NCI-H128 (cell line): ENCODE measurements around the gene ACE.

ENCODE experiments used
- DNase-seq: peaks from one replicate; lab custom pipeline; 2025; ENCODE audit not compliant: unreplicated experiment; lab: John Stamatoyannopoulos, UW

ACE gene

DNA sequence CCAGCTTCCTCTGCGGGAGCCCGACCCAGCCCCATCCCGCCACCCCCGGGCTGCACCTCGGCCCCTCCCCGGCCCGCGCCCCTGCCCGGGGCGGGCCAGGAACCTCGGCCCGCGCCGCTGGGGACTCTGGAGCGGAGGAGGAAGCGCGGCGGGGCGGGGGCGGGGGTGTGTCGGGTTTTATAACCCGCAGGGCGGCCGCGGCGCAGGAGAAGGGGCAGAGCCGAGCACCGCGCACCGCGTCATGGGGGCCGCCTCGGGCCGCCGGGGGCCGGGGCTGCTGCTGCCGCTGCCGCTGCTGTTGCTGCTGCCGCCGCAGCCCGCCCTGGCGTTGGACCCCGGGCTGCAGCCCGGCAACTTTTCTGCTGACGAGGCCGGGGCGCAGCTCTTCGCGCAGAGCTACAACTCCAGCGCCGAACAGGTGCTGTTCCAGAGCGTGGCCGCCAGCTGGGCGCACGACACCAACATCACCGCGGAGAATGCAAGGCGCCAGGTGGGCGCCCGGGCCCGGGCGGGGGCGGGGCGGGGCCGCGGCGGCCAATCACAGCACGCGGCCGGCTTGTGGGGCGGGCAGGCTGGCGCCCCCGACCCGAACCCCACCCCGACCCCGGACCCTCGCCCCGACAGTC, at the start of gene ACE:
TSS of gene ACE (plus strand) at position 208 of the 626 bp plus-strand sequence. CDS start at position 242, 34 bp downstream.
- no peak for DNase-seq

DNA sequence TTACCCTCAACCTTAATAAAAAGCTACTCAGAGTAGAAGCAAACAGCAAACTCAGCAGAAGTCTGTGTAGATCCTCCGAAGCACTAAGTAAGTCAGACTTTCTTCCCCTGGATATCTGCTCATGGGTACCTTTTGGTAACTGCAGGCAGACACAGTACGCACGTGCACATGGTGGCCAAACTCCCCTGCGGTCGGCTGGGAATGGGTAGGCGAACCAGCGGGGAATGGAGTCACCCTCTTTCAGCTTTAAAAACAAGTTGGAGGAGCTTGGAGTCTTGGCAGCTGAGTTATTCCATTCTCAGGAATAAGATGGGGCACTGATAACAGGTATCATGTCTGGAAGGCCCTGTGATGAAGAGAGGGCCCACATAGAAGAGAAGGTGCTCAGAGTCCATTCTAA, 47.1 kb upstream of the ACE start:
- DNase-seq, result no peak

DNA sequence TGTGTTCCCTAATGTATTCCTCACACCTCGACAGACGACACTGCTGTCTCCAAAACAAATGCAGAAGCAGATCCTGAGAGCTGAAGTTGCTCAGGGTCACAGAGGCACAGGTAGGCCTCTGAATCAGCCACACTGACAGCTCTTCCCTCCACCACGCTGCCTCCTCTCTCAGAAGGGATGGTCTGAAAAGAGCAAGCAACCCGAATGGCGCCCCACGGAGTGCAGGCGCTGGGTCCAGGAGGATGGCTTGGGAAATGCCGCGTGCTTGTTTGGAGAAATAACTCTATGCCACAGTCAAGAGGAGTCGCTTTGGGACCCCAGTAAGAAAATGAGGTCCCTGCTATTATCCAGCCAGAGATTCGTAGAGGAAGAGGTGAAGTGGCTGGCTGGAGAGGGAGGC, 46.6 kb upstream of the ACE start:
- no peak for DNase-seq

DNA sequence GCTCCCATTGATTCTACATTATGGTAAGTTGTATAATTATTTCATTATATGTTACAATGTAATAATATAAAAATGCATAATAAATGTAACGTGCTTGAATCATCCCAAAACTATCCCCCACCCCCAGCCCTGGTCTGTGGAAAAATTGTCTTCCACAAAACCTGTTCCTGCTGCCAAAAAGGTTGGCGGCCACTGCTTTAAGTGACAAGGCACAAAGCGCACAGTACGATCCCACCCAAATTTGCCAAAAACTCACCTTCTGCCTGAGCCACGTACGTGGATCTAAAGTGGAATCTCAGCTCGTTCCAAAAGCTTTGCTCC, 45.3 kb upstream of the ACE start:
- DNase-seq, result no peak

DNA sequence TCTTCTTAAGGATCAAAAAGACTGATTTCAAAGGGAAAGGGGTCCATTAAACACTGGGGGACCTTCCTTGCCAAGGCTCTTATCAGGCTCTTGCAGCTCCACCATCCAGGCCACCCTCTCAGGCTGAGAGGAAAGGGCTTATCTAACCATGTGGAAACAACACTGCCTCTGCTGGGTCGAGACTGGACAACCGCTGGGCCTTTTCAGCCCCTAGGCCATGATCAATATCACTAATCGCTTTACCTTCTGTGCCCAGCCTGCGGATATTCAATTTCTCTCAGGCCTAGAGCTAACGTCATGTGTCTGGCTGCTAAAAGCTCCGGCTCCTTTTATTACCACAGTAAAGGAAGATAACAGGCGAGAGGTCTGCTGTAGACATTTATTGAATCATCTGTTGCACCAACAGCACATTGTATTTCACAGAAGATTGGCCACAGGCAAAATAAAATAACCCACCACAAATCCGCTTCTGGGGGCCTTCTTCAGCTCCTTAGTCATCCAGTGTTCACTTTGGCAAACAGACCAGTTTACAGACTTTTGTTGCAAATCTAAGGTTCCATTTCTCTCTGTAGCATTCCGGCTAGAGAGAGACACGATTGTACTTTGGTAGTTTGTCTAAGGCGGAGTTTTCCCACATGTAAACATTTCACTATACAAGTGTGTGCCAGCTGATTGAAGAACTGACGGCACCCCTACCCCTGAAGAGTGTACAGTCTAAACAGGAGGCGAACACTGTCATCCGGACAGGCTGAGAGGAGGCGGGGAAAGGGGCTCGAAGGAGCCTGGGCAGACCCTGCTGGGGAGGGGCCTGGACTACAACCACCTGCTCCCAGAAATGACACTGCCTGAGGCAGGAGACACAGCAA, 44.7 kb upstream of the ACE start:
- DNase-seq, result no peak

DNA sequence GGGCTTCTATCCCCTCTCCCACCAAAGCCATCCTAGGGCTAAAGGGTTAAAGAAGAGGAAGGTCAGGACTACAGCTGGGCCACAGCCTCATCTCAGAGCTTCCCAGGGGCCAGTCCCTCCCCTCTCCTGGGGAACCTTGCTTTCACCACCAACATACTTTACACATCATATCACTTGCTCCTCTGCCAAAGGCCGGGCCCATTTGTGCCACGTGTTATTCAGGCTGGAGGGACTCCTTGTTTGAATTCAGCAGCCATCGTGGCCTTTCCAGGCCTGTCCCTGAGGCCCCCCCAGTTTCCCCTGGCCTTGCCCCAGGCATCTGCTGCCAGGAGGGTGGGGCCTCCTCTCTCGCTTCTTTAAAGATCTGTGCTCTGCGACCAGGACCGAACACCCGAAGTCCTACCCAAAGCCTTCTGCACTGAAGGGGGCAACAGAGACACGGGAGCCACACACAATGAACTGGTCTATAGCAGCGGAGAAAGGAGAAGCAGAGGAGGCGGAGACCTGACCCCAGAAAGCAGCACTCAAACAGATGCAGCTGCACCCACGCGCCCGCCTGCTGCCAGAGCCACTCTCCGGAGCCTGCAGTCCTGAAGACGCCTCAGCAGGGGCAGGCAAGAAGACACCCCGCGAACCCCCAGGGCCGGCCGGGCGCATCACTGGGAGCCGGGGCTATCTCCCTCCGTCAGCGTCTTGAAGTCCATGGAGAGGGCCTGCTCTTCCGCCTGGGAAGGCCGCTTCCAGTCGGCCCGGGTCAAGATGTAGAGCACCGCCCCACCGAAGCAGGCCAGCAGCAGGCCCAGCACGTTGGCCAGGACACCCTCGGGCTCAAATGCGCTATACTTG, 42.9 kb upstream of the ACE start:
- DNase-seq, result no peak

DNA sequence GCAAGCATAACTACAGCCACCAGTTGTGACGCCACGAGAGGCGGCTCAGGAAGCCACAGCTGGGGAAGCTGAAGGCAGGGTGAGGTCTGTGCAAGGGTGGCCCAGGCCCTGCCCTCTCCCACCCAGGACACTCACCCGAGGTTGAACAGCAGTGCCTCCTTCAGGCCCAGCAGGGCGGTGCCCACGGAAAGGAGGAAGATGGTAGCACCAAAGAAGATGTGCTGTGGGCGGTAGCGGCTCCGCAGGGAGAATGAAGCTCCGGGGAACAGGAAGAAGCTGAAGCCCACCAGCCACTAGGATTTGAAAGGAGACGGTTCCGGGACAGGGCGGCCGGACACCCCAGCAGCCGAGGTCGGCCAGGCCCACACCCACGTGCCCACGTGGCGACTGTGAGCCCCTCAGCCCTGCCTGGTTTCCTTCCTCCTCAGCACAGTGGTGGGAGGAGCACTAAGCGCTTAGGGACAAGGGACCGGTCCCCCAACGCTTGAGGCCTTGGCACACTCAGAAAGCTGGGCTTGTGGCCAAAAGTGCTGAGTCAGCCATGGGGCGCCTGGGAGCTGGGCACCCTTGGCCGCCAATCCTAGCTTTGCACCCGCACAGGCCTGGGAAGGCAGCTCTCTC, 41.8 kb upstream of the ACE start:
- DNase-seq, result no peak

DNA sequence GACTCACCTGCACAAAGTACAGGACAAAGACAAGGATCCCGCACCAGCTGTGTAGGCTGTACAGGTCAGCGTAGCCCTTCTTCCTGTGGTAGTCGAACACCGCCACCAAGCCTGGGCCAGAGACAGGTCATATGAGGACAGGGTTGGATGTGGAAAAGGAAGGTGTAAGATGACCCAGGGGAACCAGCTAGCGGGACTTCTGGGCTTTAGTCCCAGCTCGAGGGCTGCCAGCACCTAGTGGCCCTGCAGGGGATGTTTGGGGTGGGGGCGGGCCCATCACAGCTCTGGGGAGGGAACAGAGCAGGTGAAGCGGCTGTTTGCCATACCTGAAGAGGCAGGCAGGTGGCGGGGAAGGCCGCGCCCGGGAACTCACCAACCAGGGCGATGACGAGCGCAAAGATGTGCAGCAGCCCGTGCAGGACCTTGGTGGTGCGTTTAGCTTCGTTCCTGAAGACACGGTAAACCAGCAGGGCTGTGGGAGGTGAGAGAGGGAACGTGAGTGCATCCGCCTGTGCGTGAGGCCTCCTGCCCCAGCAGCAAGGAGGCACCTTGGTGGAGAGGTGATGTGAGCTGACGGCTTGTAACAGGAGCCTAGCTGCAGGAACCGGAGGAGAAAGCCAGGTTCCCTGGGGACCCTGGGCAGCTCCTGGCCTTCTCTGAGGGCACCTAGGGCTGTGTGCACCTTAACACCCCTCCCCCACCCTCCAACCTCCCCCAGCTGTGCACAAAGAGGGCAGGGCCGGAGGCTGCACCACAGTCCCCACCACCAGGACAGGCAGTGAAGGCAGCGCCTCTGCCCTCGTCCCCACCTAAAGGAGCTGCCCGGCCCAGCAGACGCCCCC, 41.0 kb upstream of the ACE start:
- DNase-seq, result no peak

DNA sequence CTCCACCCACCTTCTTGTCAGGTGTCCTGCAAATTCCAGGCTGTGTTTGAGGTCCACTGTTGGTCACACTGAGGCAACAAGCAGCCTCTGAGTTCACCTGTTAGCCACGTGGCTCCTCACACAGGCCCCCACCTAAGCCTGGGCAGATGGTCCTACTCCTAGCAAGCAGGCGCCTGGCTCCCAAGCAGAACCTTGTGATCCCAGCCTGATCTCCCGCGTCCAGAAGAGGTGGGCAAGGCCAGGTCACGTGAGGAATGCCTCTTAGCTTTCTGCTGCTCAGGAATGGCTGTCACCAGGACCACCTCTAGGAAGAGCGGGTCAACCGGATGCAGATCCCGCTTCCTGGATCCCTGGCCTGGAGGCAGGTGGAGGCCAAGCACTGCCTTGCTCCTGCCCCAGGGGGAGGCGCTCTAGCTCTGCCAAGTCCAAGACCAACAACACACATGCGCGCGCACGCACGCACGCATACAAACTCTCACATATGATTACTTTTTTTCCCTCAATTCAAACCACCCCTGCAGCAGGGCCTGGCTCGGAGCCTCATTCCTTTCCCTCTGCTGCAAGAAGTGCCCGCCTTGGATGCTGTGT, 40.2 kb upstream of the ACE start:
- DNase-seq, result no peak

DNA sequence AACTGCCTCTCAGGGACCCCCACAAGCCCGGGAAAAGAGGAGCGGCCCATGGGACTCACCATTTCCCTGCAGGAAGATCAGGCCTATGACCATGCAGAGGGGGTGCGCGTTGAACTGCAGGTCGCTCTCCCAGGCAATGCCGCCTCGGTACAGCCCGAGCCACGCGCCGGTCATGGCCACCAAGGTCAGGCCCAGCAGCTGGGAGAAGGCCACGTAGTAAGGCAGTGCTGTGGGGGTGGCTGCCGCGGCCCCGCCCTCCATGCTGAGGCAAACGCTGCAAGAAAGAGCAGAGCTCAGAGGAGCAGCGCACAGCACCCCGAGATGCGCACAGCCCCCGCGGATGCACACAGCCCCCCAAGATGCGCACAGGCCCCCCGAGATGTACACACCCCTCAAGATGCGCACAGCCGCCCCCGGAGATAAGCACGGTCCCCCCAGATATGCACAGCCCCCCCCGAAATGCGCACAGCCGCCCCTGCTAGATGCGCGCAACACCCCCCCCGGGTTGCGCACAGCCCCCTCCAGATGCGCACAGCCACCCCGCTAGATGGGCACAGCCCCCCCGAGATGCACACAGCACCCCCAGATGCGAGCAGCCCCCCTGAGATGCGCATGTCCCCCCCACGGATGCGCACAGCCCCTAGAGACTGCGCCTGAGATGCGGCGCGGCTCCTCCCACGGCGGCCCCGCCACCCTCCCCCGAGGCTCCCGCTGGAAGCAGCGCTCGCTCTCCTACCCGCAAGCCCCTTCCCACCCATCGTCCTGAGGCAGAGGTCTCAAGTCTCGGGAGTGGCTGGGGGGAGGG, 39.4 kb upstream of the ACE start:
- no peak for DNase-seq

DNA sequence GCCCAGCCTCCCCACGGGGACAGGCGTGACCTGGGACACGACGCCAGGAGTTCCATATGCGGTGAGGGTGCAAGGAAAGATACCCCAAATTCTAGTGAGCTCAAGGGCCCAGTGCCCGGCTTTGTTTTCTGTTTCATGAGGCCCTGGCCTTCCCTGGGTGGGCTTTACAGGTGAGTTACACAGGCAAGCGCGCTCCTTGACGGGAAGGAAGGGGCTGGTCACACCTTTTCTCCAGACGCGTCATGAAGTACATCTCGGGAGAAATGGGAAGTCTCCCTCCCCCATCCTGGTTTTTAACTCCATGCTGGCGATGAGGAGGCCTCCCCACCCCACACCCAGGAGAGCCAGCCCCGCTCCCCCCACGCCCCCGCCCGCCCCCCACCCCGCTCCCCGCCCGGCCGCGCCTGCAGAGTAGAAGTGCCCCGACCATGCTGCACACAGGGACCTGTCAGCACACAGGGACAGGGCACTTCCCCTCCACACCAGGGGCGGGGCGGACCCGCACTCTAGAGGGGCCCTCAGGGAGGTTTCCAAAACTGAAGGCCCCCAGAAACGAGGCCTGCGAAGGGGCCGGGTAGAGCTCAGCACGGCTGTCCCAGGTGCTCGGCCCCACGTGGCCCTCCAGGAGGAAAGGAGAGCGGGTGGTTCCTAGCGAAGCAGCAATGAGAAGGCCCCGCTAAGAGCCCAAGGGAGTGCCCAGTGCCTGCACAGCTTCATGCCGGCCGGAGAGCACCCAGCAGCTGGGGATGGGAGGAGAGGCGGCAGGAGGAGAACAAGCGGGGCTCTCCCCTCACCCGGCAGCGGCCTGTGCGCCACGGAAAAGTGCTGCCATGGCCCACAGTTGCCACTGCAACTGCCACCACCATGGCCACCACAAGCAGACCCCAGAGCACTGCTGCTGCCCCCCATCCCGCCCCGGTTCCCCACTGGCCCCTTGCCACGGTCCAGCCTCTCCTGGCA, 38.5 kb upstream of the ACE start:
- DNase-seq, result no peak

DNA sequence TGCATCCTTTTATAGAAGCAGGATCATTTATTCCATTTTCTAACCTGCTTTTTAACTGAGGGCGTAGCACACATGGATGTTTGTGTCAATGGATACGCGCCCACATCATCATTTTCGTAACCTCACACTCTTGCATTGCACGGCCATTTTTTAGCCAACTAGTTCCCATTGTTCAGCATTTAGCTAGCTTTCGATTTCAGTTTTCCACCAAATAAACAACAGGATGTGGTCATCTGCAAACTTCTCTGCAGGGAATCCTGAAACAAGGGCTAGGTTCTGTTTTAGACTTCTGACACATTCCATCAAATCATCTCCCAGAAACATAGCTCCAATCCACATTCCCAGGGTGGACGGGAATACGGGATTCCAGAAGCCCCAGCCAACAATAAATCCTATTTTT, 37.2 kb upstream of the ACE start:
- DNase-seq, result no peak

DNA sequence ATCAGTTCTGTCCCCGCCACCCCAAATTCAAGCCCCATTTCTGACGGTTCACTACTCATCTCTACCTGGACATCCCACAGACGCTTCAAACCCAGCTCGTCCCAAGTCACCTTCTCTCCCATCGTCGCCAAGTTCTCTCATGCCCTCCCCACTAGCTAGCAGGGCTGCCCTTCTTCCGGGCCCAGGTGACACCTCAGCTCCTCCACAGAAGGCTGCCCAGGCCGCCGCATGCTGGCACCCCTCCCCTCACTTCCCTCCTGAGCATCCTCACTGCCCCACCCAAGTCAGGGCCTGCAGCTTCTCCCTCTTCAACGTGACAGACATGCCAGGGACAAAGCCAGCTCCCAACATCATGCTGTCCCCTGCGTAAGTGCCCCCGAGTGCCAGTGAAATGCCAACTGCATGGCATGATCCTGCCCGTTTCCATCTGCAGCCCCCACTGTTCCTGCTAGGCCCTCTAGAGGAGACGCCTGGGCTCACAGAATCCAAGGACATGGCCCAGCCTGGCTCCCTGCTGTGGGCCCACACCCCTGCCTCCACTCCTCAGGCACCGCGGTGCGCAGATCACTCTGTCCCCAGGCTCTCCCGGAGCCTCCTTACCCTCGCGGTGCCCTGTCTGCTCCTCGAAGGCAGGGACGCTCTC, 36.6 kb upstream of the ACE start:
- DNase-seq, result no peak

DNA sequence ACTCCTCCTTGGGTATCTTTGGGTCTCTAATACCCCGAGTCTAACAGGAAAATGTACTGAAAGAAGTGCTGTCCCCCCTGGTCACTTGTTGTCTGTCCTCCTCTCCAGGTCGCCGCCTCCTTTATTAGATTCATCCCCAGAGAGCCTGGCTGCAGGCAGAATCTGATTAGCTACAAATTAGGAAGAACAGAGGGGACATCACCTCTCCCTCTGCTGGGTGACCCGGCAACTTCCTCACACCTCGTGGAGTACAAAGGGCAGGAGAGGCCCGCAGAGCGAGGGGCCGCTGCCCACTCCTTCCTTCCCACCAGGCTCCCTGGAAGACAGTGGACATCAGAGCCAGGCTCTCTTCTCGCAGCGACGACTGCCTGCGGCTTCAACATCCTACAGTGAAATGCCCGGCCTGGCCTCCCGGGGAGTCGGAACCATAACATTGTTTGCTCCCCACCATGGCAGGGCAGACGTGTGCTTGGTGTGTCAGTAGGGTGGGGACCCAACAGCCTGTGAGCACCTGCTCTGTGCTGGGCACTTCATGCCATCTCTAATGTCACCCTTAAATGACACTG, 36.0 kb upstream of the ACE start:
- no peak for DNase-seq

DNA sequence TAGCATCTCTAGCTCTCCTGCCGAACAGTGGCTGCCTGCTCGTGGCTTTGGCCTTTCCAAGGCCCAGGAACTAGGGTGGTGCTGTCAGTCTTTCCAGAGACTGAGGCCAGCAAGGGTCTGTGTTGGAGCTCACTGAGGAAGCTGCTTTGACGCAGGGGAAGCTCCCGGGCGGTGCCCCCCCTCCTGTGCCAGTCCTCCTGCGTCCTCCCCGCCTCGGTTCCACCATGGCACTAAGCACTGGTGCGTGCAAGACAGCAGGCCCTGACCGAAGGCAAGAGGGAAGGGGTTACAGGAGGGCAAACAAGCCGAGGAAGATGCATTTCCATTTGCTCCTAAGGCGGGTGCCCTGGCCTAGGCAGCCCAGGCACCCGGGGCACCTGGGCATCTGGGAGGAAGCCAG, 35.2 kb upstream of the ACE start:
- DNase-seq, result no peak

DNA sequence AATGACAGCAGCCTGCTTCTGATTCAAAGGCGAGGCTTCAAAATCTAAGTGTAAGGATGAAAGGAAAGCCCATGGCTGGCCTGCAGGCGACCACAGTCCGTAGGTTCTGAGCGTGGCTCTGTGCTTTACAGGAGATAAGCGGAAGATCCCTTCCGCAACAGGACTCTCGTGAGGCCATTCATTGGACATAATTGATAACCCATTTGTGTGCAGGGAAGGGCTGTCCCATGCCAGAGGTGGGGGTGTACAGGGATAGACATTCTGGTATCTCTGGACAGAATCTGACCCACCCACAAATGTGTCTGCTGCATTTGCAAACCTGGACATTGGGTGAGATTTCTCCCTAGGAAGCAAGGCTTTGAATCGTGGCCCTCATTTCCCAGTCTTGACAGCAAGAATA, 34.8 kb upstream of the ACE start:
- DNase-seq, result no peak

DNA sequence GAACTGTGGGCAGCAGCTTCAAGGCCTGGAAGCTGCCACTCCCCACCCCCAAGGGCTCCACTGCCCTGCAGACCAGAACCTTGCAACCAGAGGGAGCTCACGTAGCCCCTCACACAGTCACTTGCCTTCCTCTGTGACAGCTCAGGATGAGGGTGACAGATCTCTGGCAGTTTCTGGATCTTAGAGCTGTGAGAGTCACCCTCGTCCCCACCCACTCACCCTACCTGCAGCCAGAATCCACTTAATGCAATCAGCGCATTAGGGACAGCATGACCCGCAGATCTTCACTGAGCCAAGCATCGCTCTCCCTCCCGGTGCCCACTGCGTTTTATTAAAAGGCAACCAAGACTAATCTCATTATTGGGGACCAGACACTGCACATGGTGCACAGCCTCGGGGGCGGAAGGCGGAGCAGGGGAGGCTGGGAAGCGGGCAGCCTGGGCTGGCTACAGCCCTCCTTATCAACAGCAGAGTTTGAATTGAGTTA, 34.3 kb upstream of the ACE start:
- DNase-seq, result no peak
